ENCODE results near the gene ARHGAP5.

Gene ARHGAP5

DNA sequence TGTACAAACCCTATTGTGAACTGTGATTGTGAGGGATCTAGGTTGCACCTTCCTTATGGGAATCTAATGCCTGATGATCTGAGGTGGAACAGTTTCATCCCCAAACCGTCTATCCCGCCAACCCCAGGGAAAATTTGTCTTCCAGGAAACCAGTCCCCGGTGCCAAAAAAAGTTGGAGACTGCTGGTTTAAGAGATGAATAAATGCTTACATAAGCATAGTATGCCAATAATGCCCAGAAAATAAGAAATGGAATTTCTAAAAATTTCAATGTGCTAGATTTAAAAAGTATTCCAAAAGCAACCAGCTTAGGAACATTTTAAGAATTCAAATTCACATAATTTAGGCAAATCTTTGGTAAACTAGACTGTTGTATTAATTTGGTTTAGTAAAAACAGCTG is 131.4 kb downstream of the ARHGAP5 start:
- Histone ChIP-seq H3K4me3 (no peak overlapping the region), H3K36me3 (no peaks in the 10 kb centered on the region), H3K27me3 (no peaks in the 10 kb centered on the region), H3K27ac (no peak overlapping the region), H3K4me1 (peaks cover 0 to 6% (median 2%) of the 10 kb centered on the region in 4 donors), H3K9me3 (no peaks in the 10 kb centered on the region)
- intact Hi-C loops (cut with DNase I; ENCODE audit: low total_unique reads) = no loop called here
- TF ChIP-seq, protein P1, sequence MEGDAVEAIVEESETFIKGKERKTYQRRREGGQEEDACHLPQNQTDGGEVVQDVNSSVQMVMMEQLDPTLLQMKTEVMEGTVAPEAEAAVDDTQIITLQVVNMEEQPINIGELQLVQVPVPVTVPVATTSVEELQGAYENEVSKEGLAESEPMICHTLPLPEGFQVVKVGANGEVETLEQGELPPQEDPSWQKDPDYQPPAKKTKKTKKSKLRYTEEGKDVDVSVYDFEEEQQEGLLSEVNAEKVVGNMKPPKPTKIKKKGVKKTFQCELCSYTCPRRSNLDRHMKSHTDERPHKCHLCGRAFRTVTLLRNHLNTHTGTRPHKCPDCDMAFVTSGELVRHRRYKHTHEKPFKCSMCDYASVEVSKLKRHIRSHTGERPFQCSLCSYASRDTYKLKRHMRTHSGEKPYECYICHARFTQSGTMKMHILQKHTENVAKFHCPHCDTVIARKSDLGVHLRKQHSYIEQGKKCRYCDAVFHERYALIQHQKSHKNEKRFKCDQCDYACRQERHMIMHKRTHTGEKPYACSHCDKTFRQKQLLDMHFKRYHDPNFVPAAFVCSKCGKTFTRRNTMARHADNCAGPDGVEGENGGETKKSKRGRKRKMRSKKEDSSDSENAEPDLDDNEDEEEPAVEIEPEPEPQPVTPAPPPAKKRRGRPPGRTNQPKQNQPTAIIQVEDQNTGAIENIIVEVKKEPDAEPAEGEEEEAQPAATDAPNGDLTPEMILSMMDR (IDR thresholded peaks at IDR 0.05) = no peak
- no peak for DNase-seq

All from tibial artery (tissue), 4 donors.